Measurements from ENCODE around the gene IQCK.
A peak's percentile ranks its signal among the peaks of the same experiment; 100 is the strongest.

The IQCK gene

GRCh38 chr16:19864566-19864965 lies 146.5 kb downstream of the IQCK start:
- no peak for DNase-seq

- no peak for DNase-seq
Observed at GRCh38 chr16:19868421-19868820, 150.3 kb downstream of the IQCK start.

GRCh38 chr16:19871721-19872120 lies 153.7 kb downstream of the IQCK start:
- DNase-seq, result no peak

- DNase-seq, result no peak
Observed at GRCh38 chr16:19872179-19872863, 154.2 kb downstream of the IQCK start.

- DNase-seq, result no peak
Observed at GRCh38 chr16:19872935-19873334, 154.9 kb downstream of the IQCK start.

DNA sequence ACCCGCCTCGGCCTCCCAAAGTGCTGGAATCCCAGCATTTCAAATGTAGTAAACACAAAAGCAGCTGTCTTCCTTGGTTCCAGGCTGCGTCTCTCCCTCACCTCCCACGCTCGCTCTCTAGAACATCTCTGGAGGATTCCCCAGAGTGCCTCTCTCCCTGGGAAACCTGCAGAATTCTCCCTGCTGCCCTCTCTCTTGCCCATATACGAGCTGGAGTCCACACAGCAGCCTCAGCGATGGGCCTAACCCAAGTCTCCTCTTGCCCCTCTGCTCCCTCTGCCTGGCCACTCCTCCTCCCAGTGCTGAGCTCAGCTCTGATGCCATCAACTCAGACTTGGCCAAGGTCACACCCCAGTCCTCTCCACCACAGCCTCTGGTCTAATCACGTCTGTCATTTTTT lies 156.0 kb downstream of the IQCK start:
- no peak for DNase-seq

DNA sequence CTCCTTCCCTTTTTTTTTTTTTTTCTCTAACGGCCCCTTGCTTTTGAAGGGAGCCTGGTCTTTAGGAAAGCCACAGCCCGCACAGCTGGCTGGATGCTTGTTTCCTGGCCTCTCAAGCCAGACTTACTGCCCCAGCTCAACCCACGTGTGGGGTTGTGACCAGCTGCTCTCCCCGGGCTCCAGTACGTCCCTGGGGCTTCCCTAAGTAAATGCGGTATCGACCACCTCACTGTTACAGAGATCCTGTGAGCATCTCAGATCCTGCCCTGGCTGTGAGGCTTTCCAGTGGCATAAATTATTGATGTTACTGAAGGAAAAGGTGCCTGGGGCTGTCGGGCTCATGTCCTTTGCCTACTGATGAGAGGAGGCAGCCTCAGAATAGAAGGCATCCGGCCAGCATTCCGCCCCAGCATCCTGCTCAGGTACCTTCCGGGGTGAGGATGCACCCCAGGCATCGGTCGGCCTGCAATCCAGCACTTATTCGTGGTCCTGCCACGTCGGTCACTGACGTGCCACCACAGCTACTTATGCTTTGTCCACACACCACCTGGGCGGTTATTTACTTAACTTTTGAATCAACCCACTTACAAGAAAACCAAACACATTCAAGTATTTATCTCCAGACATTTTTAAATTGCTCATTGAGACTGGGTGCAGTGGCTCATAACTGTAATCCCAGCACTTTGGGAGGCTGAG lies 156.9 kb downstream of the IQCK start:
- no peak for DNase-seq

DNA sequence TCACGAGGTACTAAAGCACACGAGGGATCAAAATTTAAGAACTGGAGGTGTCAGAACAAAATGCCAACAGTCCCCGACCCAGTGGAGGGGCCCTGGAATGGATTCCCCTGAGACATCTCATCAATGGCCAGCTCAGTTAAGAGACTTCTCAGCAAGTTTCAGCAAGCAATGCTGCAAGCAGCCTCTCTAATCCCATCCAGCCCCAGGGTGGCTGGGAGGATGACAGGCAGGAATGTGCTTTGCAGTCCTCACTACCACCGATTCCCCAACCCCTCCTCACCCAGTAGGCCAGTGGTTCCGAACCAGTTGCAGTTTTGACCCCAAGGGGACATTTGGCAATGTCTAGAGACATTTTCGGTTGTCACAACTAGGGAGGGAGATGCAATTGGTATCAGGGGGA lies 157.8 kb downstream of the IQCK start:
- no peak for DNase-seq

DNA sequence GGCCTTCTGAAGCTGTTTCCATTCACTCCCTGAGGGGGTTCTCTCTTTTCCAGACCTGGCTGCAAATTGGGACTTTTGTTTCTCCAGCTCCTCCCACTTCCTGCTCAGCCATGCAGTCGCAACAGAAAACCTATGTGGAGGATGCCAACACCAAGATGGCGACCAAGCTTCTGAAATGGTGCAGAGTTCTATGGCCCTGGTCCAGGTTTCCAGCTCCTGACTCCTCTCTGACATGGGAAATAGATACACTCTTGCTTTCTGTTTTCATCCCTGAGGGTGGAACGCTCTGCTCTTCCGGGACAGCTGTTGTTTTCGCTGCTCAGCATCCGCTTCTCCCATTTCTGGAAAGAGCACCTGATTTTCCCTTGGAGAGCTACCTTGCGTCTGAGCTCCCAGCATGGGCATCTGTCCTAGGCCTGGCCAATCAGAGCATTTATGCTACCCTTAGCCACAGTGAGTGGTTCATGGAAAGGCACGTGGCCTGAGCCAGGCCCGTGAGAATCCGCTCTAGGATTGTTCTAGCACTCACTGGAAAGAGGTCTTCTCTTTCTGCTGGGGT lies 158.5 kb downstream of the IQCK start:
- no peak for DNase-seq

- DNase-seq, result no peak
Observed at GRCh38 chr16:19878757-19879156, 160.7 kb downstream of the IQCK start.

GRCh38 chr16:19879241-19879792 lies 161.2 kb downstream of the IQCK start:
- DNase-seq, result no peak

GRCh38 chr16:19881028-19881427 lies 163.0 kb downstream of the IQCK start:
- no peak for DNase-seq

DNA sequence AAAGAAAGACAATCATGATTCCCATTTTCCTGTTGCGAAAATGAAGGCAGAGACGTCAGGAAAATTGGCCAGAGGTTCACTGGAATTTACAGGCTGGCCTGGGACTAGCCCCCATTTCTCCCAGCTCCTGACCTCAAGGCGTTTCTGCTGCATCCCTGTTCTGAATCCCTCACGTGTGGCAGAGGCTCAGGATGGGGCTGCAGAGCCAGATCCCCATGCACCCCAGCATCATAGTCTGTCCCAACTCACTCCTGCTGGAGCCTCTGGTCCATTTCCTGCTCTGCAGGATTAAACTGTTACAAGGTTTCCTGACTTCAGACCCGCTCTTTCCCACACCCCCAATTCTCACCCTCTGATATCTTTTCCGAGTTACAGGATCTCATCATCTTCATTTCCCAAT lies 163.7 kb downstream of the IQCK start:
- no peak for DNase-seq

DNA sequence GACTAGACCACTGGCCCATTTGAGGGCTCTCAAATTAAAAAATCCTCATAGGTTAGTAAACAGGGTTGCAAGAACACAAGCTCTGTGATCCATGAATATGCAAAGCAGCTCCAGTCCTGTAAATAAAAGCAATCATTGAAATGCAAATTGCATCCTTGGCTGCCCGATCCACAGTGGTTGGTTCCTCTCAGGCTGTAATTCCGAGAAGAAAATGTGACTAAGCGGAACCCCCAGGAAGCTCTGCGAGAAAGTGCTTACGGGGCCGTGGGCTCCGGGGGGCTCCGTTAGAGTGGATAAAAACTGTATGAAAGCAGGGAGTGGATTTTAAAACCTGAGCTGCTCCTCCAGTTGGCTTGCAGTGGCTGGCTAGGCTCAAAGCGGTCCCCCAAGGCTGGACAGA lies 164.1 kb downstream of the IQCK start:
- DNase-seq, result no peak

DNA sequence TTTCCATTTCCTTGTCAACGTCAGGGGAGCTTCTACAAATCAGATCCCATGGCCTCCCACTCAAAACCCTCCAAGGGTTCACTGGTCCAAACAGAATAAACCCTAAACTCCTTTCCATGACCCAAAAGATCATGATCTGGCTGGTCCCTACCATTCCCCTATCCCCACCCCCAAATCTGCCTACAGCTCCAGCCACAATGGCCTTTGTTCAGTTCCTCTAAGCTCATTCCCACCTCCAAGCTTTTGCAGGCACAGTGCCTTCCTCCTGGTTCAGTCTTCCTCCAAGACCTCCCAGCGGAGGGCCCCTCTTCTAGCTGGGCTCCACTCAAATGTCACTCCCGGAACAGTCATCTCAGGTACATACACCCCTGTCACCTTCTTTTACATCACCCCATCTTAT lies 164.6 kb downstream of the IQCK start:
- no peak for DNase-seq

- DNase-seq, result no peak
Observed at GRCh38 chr16:19883296-19883965, 165.4 kb downstream of the IQCK start.

GRCh38 chr16:19883966-19884485 lies 166.0 kb downstream of the IQCK start:
- DNase-seq, result no peak

GRCh38 chr16:19884611-19885450 lies 166.8 kb downstream of the IQCK start, which contains the start of gene GPRC5B:
GPRC5B (minus strand) TSS chr16:19884848; CDS start chr16:19872845, 12,003 bp downstream.
- peak; percentile 24 to 31 for DNase-seq

DNA sequence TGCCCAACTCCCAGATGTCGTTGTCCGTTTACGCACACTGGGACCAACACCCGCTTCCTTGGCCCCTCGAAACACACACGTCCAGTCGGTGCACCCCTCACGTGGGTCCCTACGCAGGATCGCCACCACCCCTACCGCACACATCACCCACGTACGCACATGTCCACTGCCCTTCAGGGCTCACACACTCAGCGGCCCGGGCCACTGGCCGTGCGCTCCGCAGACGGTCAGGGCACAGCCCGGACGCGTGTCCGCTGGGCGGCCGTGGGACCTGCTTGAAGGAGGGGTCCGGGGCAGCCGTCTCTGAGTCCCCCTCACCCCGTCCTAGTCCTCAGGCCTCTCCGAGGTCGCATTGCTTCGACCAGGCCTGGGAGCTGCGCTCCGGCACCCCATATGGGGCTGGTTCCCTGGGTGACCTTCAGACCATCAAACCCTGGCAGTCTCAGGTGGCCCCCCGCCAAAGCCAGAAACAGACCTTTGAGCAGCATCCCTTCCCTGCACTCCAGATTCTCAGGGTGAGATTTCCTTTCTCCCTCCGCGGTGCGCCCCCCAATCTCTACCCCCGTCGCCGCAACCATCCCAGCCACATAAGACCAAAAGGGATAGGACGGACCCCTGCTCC lies 167.5 kb downstream of the IQCK start:
- no peak for DNase-seq

GRCh38 chr16:19886073-19886941 lies 168.2 kb downstream of the IQCK start:
- DNase-seq, result peak; percentile 80 to 84

- DNase-seq, result no peak
Observed at GRCh38 chr16:19888834-19889233, 170.8 kb downstream of the IQCK start.
